ENCODE data around the gene PCDHGB7.
"Not testable (repeated sequence)": the region's sequence is repeated elsewhere in the genome, so short reads cannot be mapped to it uniquely, and the experiment has no call there.

Gene PCDHGB7

DNA sequence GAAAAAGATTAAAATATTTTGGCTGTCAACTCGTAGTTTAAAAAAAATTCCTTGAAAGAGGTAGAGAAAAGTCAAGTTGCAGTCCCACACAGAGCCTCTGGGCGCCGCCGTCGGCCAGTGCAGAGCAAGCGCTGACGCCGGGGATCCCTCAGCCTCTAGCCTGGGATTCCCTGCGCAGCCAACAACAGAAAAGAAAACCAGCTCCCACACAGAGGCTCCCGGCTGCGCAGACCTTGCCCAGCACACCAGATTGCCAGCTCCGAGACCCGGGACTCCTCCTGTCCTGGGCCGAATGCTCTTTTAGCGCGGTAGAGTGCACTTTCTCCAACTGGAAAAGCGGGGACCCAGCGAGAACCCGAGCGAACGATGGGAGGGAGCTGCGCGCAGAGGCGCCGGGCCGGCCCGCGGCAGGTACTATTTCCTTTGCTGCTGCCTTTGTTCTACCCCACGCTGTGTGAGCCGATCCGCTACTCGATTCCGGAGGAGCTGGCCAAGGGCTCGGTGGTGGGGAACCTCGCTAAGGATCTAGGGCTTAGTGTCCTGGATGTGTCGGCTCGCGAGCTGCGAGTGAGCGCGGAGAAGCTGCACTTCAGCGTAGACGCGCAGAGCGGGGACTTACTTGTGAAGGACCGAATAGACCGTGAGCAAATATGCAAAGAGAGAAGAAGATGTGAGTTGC is at the start of gene PCDHGB7:
PCDHGB7 (plus strand) TSS at position 184 of the 679 bp plus-strand sequence; CDS start at position 367, 183 bp downstream.
- DNase-seq: peak; percentile 80

DNA sequence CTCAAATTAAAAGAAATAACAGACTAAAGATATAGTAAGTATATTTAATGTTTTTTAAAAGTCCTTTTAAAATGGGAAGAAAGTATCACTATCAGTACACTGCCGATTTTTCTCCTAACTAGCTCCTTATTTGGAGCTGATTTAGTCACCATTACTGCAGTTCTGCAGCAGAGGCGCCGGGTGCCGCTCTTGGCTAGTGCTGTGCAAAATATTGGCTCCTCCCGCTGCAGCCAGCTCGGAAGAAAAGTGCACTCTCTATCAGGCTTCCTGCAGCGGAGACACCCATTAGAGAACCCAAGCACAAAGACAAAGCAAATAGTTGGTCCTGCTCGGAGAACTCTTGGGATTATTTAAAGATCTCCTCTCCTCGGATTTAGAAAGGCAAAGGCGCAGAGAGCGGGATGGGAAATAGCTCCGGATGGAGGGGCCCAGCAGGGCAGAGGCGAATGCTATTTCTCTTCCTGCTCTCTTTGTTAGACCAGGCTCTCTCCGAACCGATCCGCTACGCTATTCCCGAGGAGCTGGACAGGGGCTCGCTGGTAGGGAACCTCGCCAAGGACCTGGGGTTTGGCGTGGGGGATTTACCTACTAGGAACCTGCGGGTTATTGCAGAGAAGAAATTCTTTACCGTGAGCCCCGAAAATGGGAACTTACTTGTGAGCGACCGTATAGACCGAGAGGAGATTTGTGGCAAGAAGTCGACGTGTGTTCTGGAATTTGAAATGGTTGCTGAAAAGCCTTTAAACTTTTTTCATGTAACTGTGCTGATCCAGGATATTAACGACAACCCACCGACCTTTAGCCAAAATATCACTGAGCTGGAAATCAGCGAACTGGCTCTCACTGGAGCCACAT is 47.3 kb upstream of the PCDHGB7 start, which contains the start of gene PCDHGB3:
PCDHGB3 (plus strand) TSS at position 249 of the 855 bp plus-strand sequence; CDS start at position 402, 153 bp downstream.
- DNase-seq: peak; percentile 64

DNA sequence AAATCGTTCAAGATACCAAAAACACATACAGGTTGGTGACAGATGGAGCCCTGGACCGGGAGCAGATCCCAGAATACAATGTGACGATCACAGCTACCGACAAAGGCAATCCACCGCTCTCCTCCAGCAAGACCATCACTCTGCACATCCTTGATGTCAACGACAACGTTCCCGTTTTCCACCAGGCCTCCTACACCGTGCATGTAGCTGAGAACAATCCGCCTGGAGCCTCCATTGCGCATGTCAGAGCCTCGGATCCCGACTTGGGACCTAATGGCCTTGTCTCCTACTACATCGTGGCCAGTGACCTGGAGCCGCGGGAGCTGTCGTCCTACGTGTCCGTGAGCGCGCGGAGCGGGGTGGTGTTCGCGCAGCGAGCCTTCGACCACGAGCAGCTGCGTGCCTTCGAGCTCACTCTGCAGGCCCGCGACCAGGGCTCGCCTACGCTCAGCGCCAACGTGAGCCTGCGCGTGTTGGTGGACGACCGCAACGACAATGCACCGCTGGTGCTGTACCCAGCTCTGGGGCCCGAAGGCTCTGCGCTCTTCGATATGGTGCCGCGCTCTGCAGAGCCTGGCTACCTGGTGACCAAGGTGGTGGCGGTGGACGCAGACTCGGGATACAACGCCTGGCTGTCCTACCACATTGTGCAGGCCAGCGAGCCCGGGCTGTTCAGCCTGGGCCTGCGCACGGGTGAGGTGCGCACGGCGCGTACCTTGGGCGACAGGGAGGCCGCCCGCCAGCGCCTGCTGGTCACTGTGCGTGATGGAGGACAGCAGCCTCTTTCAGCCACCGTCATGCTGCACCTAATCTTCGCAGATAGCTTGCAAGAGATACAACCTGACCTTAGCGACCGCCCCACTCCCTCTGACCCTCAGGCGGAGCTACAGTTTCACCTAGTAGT is 45.7 kb upstream of the PCDHGB7 start:
- no peak for DNase-seq

DNA sequence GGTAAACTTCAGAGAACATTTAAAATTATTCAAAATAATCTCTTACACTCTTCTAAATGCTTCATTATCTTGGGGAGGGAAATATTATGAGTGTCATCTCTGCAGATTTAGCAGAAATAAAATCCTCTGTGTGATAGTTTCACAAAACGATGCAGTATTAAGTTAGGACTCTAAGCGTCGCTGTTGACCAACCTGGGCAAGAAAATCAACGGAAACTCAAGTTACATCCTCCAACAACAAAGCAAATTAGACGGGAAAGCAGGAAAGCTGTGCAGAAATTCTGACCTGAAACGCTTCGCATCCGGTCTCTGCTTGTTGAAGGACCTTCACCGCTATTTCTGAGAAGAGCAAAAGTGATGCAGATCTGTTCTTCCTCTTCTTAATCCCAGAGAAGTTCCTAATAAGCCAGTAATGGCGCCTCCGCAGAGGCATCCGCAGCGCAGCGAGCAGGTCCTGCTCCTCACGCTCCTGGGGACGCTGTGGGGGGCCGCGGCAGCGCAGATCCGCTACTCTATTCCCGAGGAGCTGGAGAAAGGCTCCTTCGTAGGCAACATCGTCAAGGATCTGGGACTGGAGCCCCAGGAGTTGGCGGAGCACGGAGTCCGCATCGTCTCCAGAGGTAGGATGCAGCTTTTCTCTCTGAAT is 43.7 kb upstream of the PCDHGB7 start, which contains the start of gene PCDHGA6:
PCDHGA6 (plus strand) TSS at position 219 of the 645 bp plus-strand sequence; CDS start at position 412, 193 bp downstream.
- peak; percentile 38 for DNase-seq

DNA sequence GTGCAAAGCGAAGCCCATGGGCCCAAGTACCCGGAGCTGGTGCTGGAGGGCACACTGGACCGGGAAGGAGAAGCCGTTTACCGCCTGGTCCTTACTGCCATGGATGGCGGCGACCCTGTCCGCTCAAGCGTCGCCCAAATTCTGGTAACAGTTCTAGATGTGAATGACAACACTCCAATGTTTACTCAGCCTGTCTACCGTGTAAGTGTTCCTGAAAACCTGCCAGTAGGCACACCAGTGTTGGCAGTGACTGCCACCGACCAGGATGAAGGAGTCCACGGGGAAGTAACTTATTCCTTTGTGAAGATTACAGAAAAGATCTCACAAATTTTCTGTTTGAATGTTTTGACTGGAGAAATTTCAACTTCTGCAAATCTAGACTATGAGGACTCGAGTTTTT is 42.9 kb upstream of the PCDHGB7 start:
- DNase-seq: no peak

DNA sequence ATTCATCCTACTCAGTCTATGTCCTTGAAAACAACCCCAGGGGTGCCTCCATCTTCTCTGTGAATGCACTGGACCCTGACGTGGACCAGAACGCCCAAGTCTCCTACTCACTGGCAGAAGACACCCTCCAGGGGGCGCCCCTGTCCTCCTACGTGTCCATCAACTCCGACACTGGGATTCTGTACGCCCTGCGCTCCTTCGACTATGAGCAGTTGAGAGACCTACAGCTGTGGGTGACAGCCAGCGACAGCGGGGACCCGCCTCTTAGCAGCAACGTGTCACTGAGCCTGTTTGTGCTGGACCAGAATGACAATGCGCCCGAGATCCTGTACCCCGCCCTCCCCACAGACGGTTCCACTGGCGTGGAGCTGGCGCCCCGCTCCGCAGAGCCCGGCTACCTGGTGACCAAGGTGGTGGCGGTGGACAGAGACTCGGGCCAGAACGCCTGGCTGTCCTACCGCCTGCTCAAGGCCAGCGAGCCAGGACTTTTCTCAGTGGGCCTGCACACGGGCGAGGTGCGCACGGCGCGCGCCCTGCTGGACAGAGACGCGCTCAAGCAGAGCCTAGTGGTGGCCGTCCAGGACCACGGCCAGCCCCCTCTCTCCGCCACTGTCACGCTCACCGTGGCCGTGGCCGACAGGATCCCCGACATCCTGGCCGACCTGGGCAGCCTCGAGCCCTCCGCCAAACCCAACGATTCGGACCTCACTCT is 41.9 kb upstream of the PCDHGB7 start:
- DNase-seq: not testable (repeated sequence)

DNA sequence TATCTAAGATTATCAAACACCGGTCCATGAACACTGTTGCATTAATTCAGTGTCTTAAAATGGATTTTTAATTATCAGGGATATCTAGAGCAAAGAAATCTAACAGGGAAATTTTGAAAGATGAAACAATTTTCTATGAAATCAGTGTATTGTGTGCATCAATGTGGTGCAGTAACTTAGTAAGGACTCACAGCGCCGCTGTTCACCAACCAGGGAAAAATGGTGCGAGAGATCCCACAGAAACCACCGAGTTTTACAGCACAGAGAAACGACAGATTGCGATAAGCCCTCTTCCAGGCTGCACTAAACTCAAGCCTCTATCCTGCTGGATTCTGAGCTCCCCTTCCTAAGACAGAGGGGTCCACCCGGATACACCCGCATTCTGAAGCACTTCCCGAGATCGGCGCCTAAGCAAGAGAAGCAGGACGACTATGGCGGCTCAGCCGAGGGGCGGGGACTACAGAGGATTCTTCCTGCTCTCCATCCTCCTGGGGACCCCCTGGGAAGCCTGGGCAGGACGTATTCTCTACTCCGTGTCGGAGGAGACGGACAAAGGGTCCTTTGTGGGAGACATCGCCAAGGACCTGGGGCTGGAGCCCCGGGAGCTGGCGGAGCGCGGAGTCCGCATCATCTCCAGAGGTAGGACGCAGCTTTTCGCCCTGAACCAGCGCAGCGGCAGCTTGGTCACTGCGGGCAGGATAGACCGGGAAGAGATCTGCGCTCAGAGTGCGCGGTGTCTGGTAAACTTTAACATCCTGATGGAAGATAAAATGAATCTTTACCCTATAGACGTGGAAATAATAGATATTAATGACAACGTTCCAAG is 34.8 kb upstream of the PCDHGB7 start, which contains the start of gene PCDHGA7:
PCDHGA7 (plus strand) TSS at position 274 of the 826 bp plus-strand sequence; CDS start at position 432, 158 bp downstream.
- DNase-seq: peak; percentile 44

DNA sequence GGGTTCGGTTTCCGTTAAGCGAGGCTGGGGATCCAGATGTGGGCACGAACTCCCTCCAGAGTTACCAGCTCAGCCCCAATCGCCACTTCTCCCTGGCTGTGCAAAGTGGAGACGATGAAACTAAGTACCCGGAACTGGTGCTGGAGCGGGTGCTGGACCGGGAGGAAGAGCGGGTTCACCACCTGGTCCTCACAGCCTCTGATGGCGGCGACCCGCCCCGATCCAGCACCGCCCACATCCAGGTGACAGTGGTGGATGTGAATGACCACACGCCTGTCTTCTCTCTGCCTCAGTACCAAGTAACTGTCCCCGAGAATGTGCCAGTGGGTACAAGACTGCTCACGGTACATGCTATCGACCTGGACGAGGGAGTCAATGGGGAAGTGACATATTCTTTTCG is 34.1 kb upstream of the PCDHGB7 start:
- DNase-seq: no peak

DNA sequence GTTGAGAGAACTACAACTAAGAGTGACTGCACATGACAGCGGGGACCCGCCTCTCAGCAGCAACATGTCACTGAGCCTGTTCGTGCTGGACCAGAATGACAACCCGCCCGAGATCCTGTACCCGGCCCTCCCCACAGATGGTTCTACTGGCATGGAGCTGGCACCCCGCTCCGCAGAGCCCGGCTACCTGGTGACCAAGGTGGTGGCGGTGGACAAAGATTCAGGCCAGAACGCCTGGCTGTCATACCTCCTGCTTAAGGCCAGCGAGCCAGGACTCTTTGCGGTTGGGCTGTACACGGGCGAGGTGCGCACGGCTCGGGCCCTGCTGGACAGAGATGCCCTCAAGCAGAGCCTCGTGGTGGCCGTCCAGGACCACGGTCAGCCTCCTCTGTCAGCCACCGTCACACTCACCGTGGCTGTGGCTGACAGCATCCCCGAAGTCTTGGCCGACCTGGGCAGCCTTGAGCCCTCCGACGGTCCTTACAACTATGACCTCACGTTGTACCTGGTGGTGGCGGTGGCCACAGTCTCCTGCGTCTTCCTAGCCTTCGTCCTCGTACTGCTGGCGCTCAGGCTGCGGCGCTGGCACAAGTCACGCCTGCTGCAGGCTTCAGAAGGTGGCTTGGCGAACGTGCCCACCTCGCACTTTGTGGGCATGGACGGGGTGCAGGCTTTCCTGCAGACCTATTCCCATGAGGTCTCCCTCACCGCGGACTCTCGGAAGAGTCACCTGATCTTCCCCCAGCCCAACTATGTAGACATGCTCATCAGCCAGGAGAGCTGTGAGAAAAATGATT is 32.8 kb upstream of the PCDHGB7 start:
- no peak for DNase-seq

DNA sequence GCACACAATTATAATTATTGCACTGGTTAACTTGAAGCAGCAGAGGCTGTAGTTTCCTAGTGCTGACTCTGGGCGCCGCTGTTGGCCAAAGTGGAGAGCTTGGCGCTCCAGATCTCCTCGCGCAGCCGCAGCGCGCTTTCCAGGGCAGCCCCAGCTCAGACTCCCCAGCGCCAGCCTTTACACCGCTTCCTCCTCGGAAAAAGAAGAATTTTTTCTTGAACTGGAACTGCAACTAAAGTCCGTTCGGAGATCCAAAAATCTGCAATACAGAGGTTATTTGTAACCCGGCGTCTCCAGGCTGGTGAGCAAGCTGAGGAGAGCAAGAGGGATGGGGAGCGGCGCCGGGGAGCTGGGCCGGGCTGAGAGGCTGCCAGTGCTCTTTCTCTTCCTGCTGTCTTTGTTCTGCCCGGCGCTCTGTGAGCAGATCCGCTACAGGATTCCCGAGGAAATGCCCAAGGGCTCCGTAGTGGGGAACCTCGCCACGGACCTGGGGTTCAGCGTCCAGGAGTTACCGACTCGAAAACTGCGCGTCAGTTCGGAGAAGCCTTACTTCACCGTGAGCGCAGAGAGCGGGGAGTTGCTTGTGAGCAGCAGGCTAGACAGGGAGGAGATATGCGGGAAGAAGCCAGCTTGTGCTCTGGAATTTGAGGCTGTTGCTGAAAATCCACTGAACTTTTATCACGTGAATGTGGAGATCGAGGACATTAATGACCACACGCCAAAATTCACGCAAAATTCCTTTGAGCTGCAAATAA is 29.7 kb upstream of the PCDHGB7 start, which contains the start of gene PCDHGB4:
PCDHGB4 (plus strand) TSS at position 142 of the 755 bp plus-strand sequence; CDS start at position 329, 187 bp downstream.
- DNase-seq: peak; percentile 49

DNA sequence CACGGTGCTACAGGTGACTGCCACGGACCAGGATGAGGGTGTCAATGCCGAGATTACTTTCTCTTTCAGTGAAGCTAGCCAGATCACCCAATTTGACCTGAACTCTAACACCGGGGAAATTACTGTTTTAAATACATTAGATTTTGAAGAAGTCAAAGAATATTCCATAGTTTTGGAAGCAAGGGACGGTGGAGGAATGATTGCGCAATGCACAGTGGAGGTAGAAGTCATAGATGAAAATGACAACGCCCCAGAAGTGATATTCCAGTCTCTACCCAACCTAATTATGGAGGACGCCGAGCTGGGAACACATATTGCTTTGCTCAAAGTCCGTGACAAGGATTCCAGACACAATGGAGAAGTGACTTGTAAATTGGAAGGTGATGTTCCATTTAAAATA is 28.8 kb upstream of the PCDHGB7 start:
- DNase-seq: no peak

DNA sequence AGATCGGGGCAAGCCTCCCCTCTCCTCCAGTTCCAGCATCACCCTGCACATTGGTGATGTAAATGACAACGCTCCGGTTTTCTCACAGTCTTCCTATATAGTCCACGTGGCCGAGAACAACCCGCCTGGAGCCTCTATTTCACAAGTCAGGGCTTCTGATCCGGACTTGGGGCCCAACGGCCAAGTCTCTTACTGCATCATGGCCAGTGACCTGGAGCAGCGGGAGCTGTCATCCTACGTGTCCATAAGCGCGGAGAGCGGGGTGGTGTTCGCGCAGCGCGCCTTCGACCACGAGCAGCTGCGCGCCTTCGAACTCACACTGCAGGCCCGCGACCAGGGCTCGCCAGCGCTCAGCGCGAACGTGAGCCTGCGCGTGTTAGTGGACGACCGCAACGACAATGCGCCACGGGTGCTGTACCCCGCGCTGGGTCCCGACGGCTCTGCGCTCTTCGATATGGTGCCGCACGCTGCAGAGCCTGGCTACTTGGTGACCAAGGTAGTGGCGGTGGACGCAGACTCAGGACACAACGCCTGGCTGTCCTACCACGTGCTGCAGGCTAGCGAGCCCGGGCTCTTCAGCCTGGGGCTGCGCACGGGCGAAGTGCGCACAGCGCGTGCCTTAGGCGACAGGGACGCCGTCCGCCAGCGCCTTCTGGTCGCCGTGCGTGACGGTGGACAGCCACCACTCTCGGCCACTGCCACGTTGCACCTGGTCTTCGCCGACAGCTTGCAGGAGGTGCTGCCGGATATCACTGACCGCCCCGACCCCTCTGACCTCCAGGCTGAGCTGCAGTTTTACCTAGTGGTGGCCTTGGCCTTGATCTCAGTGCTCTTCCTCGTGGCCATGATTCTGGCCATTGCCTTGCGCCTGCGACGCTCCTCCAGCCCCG is 28.1 kb upstream of the PCDHGB7 start:
- no peak for DNase-seq

DNA sequence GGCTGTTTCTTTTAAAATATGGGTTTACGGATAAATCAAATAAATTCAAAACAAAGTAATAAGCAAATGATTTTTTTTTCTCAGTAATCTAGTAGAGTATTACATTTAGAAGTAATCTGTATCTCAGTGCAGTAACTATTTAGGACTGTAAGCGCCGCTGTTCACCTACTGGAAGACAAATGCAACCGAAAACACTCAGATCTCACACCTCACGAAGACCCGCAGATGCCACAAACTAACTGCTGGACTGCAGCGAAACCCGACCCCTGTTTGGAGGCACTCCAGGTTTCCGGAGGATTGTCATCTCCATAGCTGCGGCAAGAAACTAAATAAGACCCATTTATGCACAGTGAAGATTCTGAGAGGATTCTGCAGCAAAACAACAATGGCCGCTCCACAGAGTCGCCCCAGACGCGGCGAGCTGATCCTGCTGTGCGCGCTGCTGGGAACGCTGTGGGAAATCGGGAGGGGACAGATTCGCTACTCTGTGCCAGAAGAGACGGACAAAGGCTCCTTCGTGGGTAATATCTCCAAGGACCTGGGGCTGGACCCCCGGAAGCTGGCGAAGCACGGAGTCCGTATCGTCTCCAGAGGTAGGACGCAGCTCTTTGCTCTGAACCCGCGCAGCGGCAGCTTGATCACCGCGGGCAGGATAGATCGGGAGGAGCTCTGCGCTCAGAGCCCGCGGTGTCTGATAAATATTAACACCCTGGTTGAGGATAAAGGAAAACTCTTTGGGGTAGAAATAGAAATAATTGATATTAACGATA is 24.9 kb upstream of the PCDHGB7 start, which contains the start of gene PCDHGA8:
PCDHGA8 (plus strand) TSS at position 205 of the 770 bp plus-strand sequence; CDS start at position 386, 181 bp downstream.
- DNase-seq: peak; percentile 26

DNA sequence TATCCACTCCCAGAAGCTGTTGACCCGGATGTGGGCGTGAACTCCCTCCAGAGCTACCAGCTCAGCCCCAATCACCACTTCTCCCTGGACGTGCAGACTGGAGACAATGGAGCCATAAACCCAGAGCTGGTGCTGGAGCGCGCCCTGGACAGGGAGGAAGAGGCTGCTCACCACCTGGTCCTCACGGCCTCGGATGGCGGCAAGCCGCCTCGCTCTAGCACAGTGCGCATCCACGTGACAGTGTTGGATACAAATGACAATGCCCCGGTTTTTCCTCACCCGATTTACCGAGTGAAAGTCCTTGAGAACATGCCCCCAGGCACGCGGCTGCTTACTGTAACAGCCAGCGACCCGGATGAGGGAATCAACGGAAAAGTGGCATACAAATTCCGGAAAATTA is 24.2 kb upstream of the PCDHGB7 start:
- no peak for DNase-seq

DNA sequence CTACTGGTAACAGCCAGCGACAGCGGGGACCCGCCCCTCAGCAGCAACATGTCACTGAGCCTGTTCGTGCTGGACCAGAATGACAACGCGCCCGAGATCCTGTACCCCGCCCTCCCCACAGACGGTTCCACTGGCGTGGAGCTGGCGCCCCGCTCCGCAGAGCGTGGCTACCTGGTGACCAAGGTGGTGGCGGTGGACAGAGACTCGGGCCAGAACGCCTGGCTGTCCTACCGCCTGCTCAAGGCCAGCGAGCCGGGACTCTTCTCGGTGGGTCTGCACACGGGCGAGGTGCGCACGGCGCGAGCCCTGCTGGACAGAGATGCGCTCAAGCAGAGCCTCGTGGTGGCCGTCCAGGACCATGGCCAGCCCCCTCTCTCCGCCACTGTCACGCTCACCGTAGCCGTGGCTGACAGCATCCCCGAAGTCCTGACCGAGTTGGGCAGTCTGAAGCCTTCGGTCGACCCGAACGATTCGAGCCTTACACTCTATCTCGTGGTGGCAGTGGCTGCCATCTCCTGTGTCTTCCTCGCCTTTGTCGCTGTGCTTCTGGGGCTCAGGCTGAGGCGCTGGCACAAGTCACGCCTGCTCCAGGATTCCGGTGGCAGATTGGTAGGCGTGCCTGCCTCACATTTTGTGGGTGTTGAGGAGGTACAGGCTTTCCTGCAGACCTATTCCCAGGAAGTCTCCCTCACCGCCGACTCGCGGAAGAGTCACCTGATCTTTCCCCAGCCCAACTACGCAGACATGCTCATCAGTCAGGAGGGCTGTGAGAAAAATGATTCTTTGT is 22.9 kb upstream of the PCDHGB7 start:
- not testable (repeated sequence) for DNase-seq

Measured in fibroblast of upper back skin (primary cell).